B cell (primary cell): ENCODE measurements around the gene PSAP.

Experiments
- EZH2 ChIP-seq: IDR thresholded peaks from 2 replicates; pipeline ENCODE4 v1.6.1; 2012; ENCODE audit warnings: borderline replicate concordance, low read depth, mild to moderate bottlenecking, moderate library complexity, low read length; ENCODE audit not compliant: insufficient read depth, poor library complexity, severe bottlenecking
- TF ChIP-seq, protein P1 (sequence below): fragments of 200-600 bp; IDR thresholded peaks from one replicate; pipeline ENCODE4 v1.8.0; 2022; ENCODE audit warnings: antibody characterized with exemption, mild to moderate bottlenecking

GRCh38 chr10:71882813-71883659 lies 32.0 kb upstream of the PSAP start:
- TF ChIP-seq, protein P1, sequence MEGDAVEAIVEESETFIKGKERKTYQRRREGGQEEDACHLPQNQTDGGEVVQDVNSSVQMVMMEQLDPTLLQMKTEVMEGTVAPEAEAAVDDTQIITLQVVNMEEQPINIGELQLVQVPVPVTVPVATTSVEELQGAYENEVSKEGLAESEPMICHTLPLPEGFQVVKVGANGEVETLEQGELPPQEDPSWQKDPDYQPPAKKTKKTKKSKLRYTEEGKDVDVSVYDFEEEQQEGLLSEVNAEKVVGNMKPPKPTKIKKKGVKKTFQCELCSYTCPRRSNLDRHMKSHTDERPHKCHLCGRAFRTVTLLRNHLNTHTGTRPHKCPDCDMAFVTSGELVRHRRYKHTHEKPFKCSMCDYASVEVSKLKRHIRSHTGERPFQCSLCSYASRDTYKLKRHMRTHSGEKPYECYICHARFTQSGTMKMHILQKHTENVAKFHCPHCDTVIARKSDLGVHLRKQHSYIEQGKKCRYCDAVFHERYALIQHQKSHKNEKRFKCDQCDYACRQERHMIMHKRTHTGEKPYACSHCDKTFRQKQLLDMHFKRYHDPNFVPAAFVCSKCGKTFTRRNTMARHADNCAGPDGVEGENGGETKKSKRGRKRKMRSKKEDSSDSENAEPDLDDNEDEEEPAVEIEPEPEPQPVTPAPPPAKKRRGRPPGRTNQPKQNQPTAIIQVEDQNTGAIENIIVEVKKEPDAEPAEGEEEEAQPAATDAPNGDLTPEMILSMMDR = no peak
- no peak for TF ChIP-seq EZH2
